Left cardiac atrium (tissue), 4 donors: ENCODE data around the gene OR8K1. TPM values are rescaled to one million over a fixed set of nuclear protein-coding genes. Genes with fewer than 3 reads are reported as not detected.

Experiments
- ATAC-seq, 2 donors: fragments of 200-7000 bp; cut with Tn5 transposase; one replicate each; pipeline ENCODE4 v1.9.1; 2020; ENCODE audit warnings: mild to moderate bottlenecking in 2 of 2, moderate library complexity in 2 of 2
- DNase-seq: peaks from one replicate; pipeline ENCODE4 v3.0.0-alpha.2; 2020
- intact Hi-C, 2 donors: fragments of 100-400 bp; cut with DNase I; formaldehyde crosslinking; loops; one replicate each; pipeline versions ENCODE4 v1.14.1 to v1.15.1; 2022 to 2023
- long read RNA-seq: library from polyadenylated mRNA; unstranded; transcript quantifications from one replicate; pipeline ENCODE4 v2.0.0, GENCODE V29; 2021
- total RNA-seq, 2 donors: library from RNA; stranded (reverse); fragmentation: NEBNext Ultra II Directional; extraction: Animal tissue kit (Norgen Biotek cat#: 25700); gene quantifications; one replicate each; pipeline ENCODE4 v1.2.1, GENCODE V29; 2021
- donor health status: DM: no; HTN: yes; CAD: no.
- donor health status: DM: no; HTN: yes; CAD: no; lungs with severe emphysema.
- donor health status: DM: yes; HTN: yes; CAD: no.
- donor health status: Dilated cardiomyopathy.

The OR8K1 gene
- total RNA-seq, result not detected
- long read RNA-seq, result 0 reads

DNA sequence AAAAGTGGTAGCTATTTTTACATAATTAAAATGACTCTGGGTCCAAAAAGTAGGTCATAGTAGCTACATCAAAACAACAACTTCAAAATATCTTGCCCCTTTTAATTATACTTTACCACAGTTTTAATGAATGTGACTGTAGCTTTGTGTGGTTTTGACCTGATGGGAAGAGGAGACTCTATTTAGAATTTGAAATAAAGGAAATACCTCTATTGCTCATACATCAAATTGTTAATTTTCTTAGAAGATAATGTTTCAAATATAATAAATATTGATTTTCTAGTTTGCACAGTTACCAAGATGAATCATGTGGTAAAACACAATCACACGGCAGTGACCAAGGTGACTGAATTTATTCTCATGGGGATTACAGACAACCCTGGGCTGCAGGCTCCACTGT lies at the start of gene OR8K1:
Gene OR8K1 (plus strand): TSS at position 301 of the 400 bp plus-strand sequence. CDS start 0 bp downstream, at position 301.
- ATAC-seq (no peak), DNase-seq (no peak)
- intact Hi-C loops, result no loop called here

DNA sequence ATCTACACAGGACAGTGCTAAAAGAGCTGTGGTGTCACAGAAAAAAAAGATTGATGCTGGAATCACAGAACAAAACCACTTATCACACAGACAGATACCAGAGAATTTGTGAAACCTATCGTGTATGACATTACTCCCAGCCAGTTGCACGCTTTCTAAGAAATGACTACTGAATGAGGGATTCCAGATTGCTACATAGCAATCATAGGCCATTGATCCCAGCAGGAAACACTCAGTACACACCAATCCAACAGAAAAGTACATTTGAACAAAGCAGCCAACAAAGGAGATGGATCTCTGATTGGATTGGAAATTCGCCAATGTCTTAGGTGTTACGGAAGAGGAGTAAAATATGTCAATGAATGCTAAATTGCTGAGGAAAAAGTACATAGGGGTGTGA lies 48.9 kb upstream of the OR8K1 start:
- intact Hi-C loops, result no loop called here
- DNase-seq (no peak), ATAC-seq (no peak)

GRCh38 chr11:56307836-56308235 lies 38.0 kb upstream of the OR8K1 start:
- intact Hi-C loops, result no loop called here
- no peak for ATAC-seq

GRCh38 chr11:56314844-56315243 lies 31.0 kb upstream of the OR8K1 start, which contains the start of gene OR8K3:
Gene OR8K3 (plus strand): TSS chr11:56315144. CDS start chr11:56318307, 3,163 bp downstream.
- intact Hi-C loops, result no loop called here
- DNase-seq (no peak), ATAC-seq (no peak)

More at GRCh38 chr11:56307836-56308235, 38.0 kb upstream of the OR8K1 start:
- DNase-seq, result no peak

DNA sequence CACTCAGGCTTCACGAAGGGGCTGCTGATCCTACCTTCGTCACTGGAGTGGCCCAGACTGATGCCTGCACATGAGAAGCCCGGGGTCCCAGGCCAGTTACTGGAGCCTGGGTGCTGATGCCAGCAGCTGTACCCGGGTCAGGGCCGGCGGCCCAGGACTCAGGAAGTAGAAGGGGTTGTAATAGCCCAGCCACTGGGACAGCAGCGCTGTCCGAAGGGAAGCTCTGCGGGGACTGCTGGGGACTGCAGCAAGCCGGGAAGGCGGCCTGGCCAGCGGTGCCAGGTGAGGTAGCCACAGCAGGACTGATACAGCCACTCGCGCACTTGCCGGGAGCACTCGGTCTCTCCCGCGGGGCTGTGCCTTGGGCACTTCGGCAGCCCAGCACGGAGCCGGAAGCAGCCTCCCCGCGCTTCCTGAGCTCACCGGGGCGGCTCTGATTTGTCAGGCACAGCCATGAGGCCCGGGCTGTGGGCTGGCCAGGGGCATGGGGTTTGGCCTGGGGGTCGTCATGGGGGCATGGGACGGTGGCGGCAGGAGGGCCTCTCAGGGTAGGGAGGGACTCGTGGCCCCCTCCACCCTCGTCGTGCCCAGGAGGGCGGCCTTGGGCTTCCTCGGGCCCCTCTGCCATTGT lies 13.9 kb upstream of the OR8K1 start:
- intact Hi-C loops, result no loop called here
- ATAC-seq (no peak), DNase-seq (no peak)

DNA sequence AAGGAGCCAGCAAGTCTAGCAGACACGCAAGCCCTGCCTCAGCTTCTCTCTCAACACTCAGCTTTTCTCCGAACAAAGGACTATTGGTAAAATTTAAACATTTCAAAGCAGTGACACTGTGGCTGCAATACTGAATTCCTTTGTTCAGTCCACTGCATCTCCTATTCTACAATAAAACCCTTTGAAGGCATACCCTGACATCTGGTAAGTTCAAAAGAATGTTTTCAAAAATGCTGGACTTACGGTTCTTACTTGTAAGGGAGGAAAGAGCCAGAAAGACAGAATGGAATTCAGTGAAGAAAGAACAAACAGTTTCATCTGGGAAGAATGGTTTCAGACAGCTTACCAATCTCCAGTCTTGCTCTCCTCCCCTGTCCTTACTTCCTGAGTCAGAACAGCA lies 12.7 kb upstream of the OR8K1 start:
- no peak for DNase-seq
- no peak for ATAC-seq
- intact Hi-C loops, result no loop called here

- intact Hi-C loops, result no loop called here
- no peak for DNase-seq
- ATAC-seq, result no peak
Observed at GRCh38 chr11:56340289-56340688, 5.5 kb upstream of the OR8K1 start.

GRCh38 chr11:56353991-56354390 lies 8.2 kb downstream of the OR8K1 start, which contains the start of gene OR8J1:
Gene OR8J1 (plus strand): TSS chr11:56354291. CDS start chr11:56360247, 5,956 bp downstream.
- ATAC-seq, result no peak
- no peak for DNase-seq
- intact Hi-C loops, result no loop called here

- intact Hi-C loops, result no loop called here
- DNase-seq (no peak), ATAC-seq (no peak)
Observed at GRCh38 chr11:56375324-56375723, 29.5 kb downstream of the OR8K1 start, which contains the start of gene OR8U1. Gene OR8U1 (plus strand): TSS chr11:56375624. CDS start chr11:56375624, 0 bp downstream.

DNA sequence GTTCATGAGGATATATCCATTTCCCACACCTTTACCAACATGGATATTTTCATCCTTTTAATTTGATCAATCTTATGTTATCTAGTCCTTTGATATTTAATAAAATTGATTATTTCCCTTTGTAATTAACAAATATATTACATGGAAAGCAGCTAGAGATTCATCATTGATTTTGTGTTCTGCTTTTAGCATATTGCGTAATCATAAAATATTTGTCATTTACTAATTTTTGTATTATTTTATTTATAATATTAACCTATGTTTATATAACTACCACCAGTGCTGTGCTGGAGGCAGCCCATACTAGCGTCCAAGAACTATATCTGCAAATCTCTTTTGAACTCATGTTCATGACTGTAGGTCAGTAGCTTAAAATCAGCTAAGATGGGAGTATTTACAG lies 34.3 kb downstream of the OR8K1 start:
- DNase-seq, result no peak
- intact Hi-C loops, result no loop called here
- no peak for ATAC-seq

DNA sequence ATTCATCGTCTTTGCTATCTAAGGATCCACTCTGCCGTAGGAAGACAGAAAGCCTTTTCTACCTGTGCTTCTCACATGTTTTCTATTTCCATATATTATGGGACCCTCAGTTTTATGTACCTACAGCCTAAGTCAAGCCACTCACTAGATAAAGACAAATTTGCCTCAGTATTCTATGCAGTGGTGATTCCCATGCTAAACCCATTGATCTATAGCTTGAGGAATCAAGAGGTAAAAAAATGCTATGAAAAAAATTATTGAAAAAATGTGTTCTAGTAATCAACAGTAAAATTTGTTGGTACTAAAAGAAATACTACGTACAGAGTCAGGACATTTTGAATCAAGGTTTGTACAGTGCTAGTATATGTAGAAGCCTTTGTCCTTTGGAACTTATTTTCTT lies 48.5 kb downstream of the OR8K1 start:
- intact Hi-C loops, result no loop called here
- ATAC-seq, result no peak
- DNase-seq, result no peak

- no peak for ATAC-seq
- intact Hi-C loops, result no loop called here
- DNase-seq, result no peak
Observed at GRCh38 chr11:56396047-56396446, 50.2 kb downstream of the OR8K1 start.

Other genes with a start within 250 kb of the OR8K1 start
- gene OR8H2, start 242.4 kb upstream of the OR8K1 start, total RNA-seq, result not detected
- gene OR8H3, start 223.7 kb upstream of the OR8K1 start, total RNA-seq, result not detected
- gene OR8J3, start 205.8 kb upstream of the OR8K1 start, total RNA-seq, result not detected
- not detected for gene OR8K5, start 185.7 kb upstream of the OR8K1 start, total RNA-seq
- not detected for gene OR5J2, start 169.4 kb upstream of the OR8K1 start, total RNA-seq
- gene OR5T2, start 111.8 kb upstream of the OR8K1 start, total RNA-seq, result not detected
- not detected for gene OR5T3, start 93.8 kb upstream of the OR8K1 start, total RNA-seq
- not detected for gene OR5T1, start 71.9 kb upstream of the OR8K1 start, total RNA-seq
- gene OR8H1, start 53.8 kb upstream of the OR8K1 start, total RNA-seq, result not detected
- not detected for gene OR8K3, start 30.9 kb upstream of the OR8K1 start, total RNA-seq
- gene OR8J1, start 8.3 kb downstream of the OR8K1 start, total RNA-seq, result not detected
- gene OR8U1, start 29.6 kb downstream of the OR8K1 start, total RNA-seq, result not detected
- not detected for gene OR5AL1, start 66.7 kb downstream of the OR8K1 start, total RNA-seq
- gene OR5M3, start 127.3 kb downstream of the OR8K1 start, total RNA-seq, result not detected
- gene OR5M8, start 145.3 kb downstream of the OR8K1 start, total RNA-seq, result not detected
- gene OR5M11, start 197.2 kb downstream of the OR8K1 start, total RNA-seq, result not detected
- gene OR5M10, start 231.7 kb downstream of the OR8K1 start, total RNA-seq, result not detected